HepG2 (cell line): Measurements from ENCODE around the gene MGA. TPM values are rescaled to one million over a fixed set of nuclear protein-coding genes. Genes with fewer than 3 reads are reported as not detected.

Source experiments
- ATAC-seq: fragments of 200-7000 bp; cut with Tn5 transposase; 3 replicates; pipeline ENCODE4 v1.9.1; 2020; ENCODE audit warnings: mild to moderate bottlenecking, moderate library complexity
- BruUV-seq: library from RNA; stranded (reverse); fragments of 400-500 nt; replicated peaks from 2 replicates; lab custom pipeline; 2021; lab: Mats Ljungman, UMichigan
- CTCF ChIA-PET: fragments of 300-600 bp; formaldehyde crosslinking; extraction: SDS; loops from one replicate; lab custom pipeline; 2021; ENCODE audit warnings: low total read pairs, inconsistent platforms, low intra/inter-chr PET ratio; lab: Yijun Ruan, JAX
- POLR2A ChIA-PET: fragments of 350-600 bp; sonication (Branson Sonifier 250); formaldehyde crosslinking; loops from one replicate; lab custom pipeline; 2020; ENCODE audit warnings: antibody characterized with exemption, inconsistent platforms; lab: Yijun Ruan, JAX
- DNase-seq: peaks from one replicate; pipeline ENCODE4 v3.0.0-alpha.2; 2015; ENCODE audit warnings: low spot score
- FAIRE-seq: peaks from 3 replicates; lab custom pipeline; 2011; peaks lifted over from hg19 to GRCh38; lab: Jason Lieb, UNC
- H2AFZ ChIP-seq: one replicate; pipeline ENCODE4 v1.6.1; 2011; ENCODE audit warnings: low read length, inconsistent platforms
- H3K27ac ChIP-seq: fragments of 300-600 bp; 3 replicates; pipeline ENCODE4 v1.8.0; 2011; ENCODE audit warnings: mixed run types, mild to moderate bottlenecking, mixed read lengths, low read length, inconsistent platforms; ENCODE audit not compliant: insufficient read depth; ENCODE audit errors: extremely low read length
- H3K27me3 ChIP-seq, 2 experiments: fragments of 200-600 bp in 1 of 2; 2 replicates in 1 of 2; 3 replicates in 1 of 2; pipeline versions ENCODE4 v1.6.0 to v1.8.0; 2011; ENCODE audit warnings: low read length in 2 of 2, mild to moderate bottlenecking in 2 of 2, moderate library complexity in 2 of 2, inconsistent platforms in 1 of 2; ENCODE audit not compliant: insufficient read depth in 2 of 2, control insufficient read depth in 1 of 2
- H3K36me3 ChIP-seq, 2 experiments: fragments of 200-600 bp in 1 of 2; replicated peaks in 1 of 2; 2 replicates in 1 of 2; 3 replicates in 1 of 2; pipeline versions ENCODE4 v1.5.1 to v1.8.0; 2011; ENCODE audit warnings: low read length in 2 of 2, inconsistent platforms in 1 of 2; ENCODE audit not compliant: insufficient read depth in 2 of 2, control insufficient read depth in 1 of 2
- H3K4me1 ChIP-seq: 2 replicates; pipeline ENCODE4 v1.5.1; 2012; ENCODE audit warnings: low read length, inconsistent platforms; ENCODE audit not compliant: insufficient read depth
- H3K4me2 ChIP-seq: 2 replicates; pipeline ENCODE4 v1.6.0; 2011; ENCODE audit warnings: low read depth, low read length, inconsistent platforms
- H3K4me3 ChIP-seq, 3 experiments: fragments of 200-600 bp in 1 of 3; sonication (generic), shearing (Covaris generic) in 1 of 3; replicated peaks in 1 of 3; 2 replicates each; pipeline ENCODE4 v1.5.1; 2011 to 2016; ENCODE audit warnings: low read length in 3 of 3, inconsistent platforms in 2 of 3, low read depth in 2 of 3, mild to moderate bottlenecking in 2 of 3, control low read depth in 1 of 3, mixed read lengths in 1 of 3; ENCODE audit not compliant: insufficient read depth in 1 of 3
- H3K79me2 ChIP-seq: one replicate; pipeline ENCODE4 v1.6.1; 2011; ENCODE audit warnings: low read length, inconsistent platforms; ENCODE audit not compliant: insufficient read depth
- H3K9ac ChIP-seq: 2 replicates; pipeline ENCODE4 v1.6.0; 2011; ENCODE audit warnings: mild to moderate bottlenecking, low read depth, low read length, inconsistent platforms; ENCODE audit not compliant: insufficient read depth
- H3K9me3 ChIP-seq: 2 replicates; pipeline ENCODE4 v1.5.1; 2012; ENCODE audit warnings: mild to moderate bottlenecking, low read length
- H4K20me1 ChIP-seq: 2 replicates; pipeline ENCODE4 v1.6.0; 2011; ENCODE audit warnings: inconsistent platforms, mild to moderate bottlenecking, low read length, moderate library complexity; ENCODE audit not compliant: insufficient read depth
- ARID2 ChIP-seq: sonication (generic); formaldehyde crosslinking; IDR thresholded peaks from 2 replicates; pipeline ENCODE4 v1.8.1; 2022; ENCODE audit warnings: mild to moderate bottlenecking, missing genetic modification reagents, borderline replicate concordance
- BORCS8-MEF2B ChIP-seq: sonication (generic); formaldehyde crosslinking; IDR thresholded peaks from 2 replicates; pipeline ENCODE4 v1.8.0; 2022; ENCODE audit warnings: mild to moderate bottlenecking, missing genetic modification reagents
- FOXP4 ChIP-seq: sonication (generic); formaldehyde crosslinking; IDR thresholded peaks from 2 replicates; pipeline ENCODE4 v1.4.0; 2020; ENCODE audit warnings: missing genetic modification reagents
- PAF1 ChIP-seq: IDR thresholded peaks from 2 replicates; pipeline ENCODE4 v1.6.1; 2016; ENCODE audit warnings: missing genetic modification reagents, missing compliant biosample characterization
- TCF7 ChIP-seq: sonication (generic); IDR thresholded peaks from 2 replicates; pipeline ENCODE4 v1.6.1; 2016; ENCODE audit warnings: antibody characterized with exemption, low read depth
- ZIK1 ChIP-seq: sonication (generic); formaldehyde crosslinking; IDR thresholded peaks from 2 replicates; pipeline ENCODE4 v1.5.0; 2020; ENCODE audit warnings: mild to moderate bottlenecking, low read depth, missing genetic modification reagents, borderline replicate concordance
- ZNF264 ChIP-seq: sonication (generic); formaldehyde crosslinking; IDR thresholded peaks from 2 replicates; pipeline ENCODE4 v1.4.0; 2020; ENCODE audit warnings: missing genetic modification reagents
- ZNF367 ChIP-seq: sonication (generic); formaldehyde crosslinking; IDR thresholded peaks from 2 replicates; pipeline ENCODE4 v1.4.0; 2020; ENCODE audit warnings: missing genetic modification reagents, borderline replicate concordance
- ZNF772 ChIP-seq: sonication (generic); formaldehyde crosslinking; IDR thresholded peaks from 2 replicates; pipeline ENCODE4 v1.5.0; 2020; ENCODE audit warnings: mild to moderate bottlenecking, missing genetic modification reagents
- ZNF781 ChIP-seq: sonication (generic); formaldehyde crosslinking; IDR thresholded peaks from 2 replicates; pipeline ENCODE4 v1.5.1; 2020; ENCODE audit warnings: borderline replicate concordance, mild to moderate bottlenecking, missing genetic modification reagents; ENCODE audit errors: not compliant biosample characterization
- WGBS: methylation state at CpG from one replicate; pipeline ENCODE4 v1.1.6; 2017; ENCODE audit warnings: low lambda C conversion rate; 5-methylcytosine and 5-hydroxymethylcytosine counted together
- in situ Hi-C: cut with HindIII; loops from 2 replicates; pipeline ENCODE4 v1.10.0; 2017; ENCODE audit warnings: low pct_unique_long_range_greater_than_20kb; ENCODE audit not compliant: extremely low pct_ligation_motif_present
- intact Hi-C: fragments of 100-400 bp; cut with micrococcal nuclease; formaldehyde crosslinking; loops from one replicate; pipeline ENCODE4 v1.10.0; 2022; ENCODE audit not compliant: unreplicated experiment
- polyA plus RNA-seq, 8 experiments: library from polyadenylated mRNA; depleted of rRNA in 3 of 8; stranded (reverse) in 7 of 8; unstranded in 1 of 8; fragments of >200 nt; fragmentation: Illumina TruSeq in 4 of 8; extraction: Trizol in 4 of 8; gene quantifications; 2 replicates each; pipeline versions ENCODE4 v1.2.1 to v1.2.3, GENCODE V29; 2011 to 2016; ENCODE audit warnings: low read depth in 4 of 8, missing spikeins in 1 of 8, mixed read lengths in 1 of 8; ENCODE audit not compliant: insufficient read depth in 1 of 8
- total RNA-seq, 5 experiments: library from RNA; depleted of rRNA; stranded (reverse); fragments of >200 nt; fragmentation: Illumina TruSeq; extraction: Trizol; gene quantifications; 2 replicates each; pipeline ENCODE4 v1.2.3, GENCODE V29; 2016; ENCODE audit warnings: low read depth in 1 of 5

MGA gene
- total and polyA plus RNA-seq, 2 of the 13 experiments (the other 11 are each of a cell fraction or from before 2014, with no cell fraction given) = 5.3 to 59.0 TPM

DNA sequence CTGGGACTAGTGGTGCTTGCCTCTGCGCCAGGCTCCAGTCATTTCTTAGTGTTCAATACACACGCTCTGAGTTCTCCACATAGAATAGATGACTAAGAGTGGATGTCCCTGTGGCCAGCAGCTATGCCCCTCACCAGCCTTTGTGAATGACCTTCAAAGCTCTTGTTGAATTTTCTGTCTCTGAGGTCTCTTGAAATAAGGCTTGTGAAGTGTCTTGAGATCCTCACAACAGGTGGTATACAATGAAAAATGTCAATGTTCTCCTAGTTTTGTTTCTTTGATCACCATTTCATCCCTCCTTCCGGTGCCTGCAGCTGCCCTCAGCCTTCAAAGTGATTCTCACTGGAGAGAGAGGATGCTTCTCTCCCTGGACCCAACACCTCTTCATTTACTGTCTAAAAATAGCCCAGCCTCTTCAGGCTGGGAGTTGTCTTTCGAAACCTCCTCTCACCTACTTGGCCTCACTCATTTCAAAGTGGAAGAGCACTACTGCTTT, 119.5 kb downstream of the MGA start:
- FAIRE-seq (no peak), DNase-seq (no peak), ATAC-seq (peak; percentile 21)
- Histone ChIP-seq H3K27ac (peak overlapping the region; percentile 65), H3K4me1 (peaks cover 84% of the 10 kb centered on the region), H2AFZ (no peak overlapping the region), H3K9ac (no peak overlapping the region), H3K79me2 (peaks cover 5% of the 10 kb centered on the region), H3K36me3 (no peaks in the 10 kb centered on the region), H3K4me3 (no peak overlapping the region), H4K20me1 (no peaks in the 10 kb centered on the region), H3K9me3 (no peaks in the 10 kb centered on the region), H3K4me2 (peak overlapping the region; percentile 48), H3K27me3 (no peaks in the 10 kb centered on the region; a peak in 1 of 5 replicates)
- WGBS = 61% methylated on average over 4 of the region's 4 CpGs
- in situ Hi-C loops = no loop called here
- no TSS peak for BruUV-seq
- ChIA-PET CTCF (no interaction called here), POLR2A (no interaction called here)
- TF ChIP-seq FOXP4 (CRISPR knock-in tag) (no peak), ARID2 (CRISPR knock-in tag) (no peak), ZNF367 (no peak), PAF1 (CRISPR knock-in tag) (no peak), ZIK1 (CRISPR knock-in tag) (no peak), ZNF772 (CRISPR knock-in tag) (no peak), ZNF264 (CRISPR knock-in tag) (no peak), TCF7 (no peak), BORCS8-MEF2B (CRISPR knock-in tag) (no peak), ZNF781 (CRISPR knock-in tag) (no peak)
- intact Hi-C loops = no loop called here
